ENCODE measurements around the gene RAB2B. TPM values are rescaled to one million over a fixed set of nuclear protein-coding genes. Genes with fewer than 3 reads are reported as not detected.

RAB2B gene
- total RNA-seq, 1 experiment from 2014 or later: 22.8 TPM

DNA sequence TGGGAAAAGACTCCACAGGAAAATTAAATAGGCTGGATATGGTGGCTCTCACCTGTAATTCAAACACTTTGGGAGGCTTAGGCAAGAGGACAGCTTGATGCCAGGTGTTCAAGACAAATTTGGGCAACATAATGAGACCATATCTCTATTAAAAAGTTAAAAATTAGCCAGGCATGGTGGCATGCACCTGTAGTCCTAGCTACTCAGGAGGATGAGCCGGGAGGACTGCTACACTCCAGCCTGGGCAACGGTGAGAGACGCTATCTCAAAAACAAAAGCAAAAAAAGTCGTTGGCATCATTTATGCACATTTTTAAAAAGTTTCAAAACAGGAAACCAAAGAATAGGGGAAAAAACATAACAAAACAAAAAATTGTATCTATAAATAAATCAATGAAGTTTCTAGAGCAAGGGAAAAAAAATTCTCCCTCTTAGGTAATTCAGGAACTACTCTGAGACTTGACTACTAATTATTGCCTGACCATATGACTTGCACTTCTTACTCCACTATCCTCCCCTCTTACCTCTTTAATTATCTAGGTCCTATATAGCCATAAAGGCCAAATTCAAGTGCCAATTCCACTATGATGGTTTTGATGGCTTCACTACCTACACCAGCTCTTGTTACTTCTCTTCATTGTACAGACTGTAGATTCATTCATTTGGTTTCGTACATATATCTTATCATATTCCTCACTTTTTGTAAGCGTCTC lies 32.8 kb upstream of the RAB2B start:
- Mint-ChIP-seq H3K4me1 (ENCODE audit: insufficient read depth, unreplicated experiment) (peaks cover 13% of the 10 kb centered on the region), H3K27ac (ENCODE audit: low read depth, unreplicated experiment) (peak overlapping the region; percentile 95), H3K4me3 (ENCODE audit: unreplicated experiment) (peak overlapping the region; percentile 96), H3K27me3 (ENCODE audit: insufficient read depth, unreplicated experiment) (no peaks in the 10 kb centered on the region), H3K36me3 (ENCODE audit: insufficient read depth, unreplicated experiment) (peaks cover 16% of the 10 kb centered on the region), H3K9me3 (ENCODE audit: unreplicated experiment) (no peaks in the 10 kb centered on the region)
- POLR2A ChIA-PET: interaction anchor here (0.7 to 3.5 kb wide), 9 partner anchors 8 to 54 kb away, joined by 3 to 32 read pairs (median 10); partner anchors contain the start of genes CHD8, RAB2B and TOX4
- TF ChIP-seq, protein P1, sequence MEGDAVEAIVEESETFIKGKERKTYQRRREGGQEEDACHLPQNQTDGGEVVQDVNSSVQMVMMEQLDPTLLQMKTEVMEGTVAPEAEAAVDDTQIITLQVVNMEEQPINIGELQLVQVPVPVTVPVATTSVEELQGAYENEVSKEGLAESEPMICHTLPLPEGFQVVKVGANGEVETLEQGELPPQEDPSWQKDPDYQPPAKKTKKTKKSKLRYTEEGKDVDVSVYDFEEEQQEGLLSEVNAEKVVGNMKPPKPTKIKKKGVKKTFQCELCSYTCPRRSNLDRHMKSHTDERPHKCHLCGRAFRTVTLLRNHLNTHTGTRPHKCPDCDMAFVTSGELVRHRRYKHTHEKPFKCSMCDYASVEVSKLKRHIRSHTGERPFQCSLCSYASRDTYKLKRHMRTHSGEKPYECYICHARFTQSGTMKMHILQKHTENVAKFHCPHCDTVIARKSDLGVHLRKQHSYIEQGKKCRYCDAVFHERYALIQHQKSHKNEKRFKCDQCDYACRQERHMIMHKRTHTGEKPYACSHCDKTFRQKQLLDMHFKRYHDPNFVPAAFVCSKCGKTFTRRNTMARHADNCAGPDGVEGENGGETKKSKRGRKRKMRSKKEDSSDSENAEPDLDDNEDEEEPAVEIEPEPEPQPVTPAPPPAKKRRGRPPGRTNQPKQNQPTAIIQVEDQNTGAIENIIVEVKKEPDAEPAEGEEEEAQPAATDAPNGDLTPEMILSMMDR (IDR thresholded peaks at IDR 0.05; ENCODE audit: unreplicated experiment): no peak
- no peak for DNase-seq (ENCODE audit: unreplicated experiment)
- intact Hi-C loops (cut with micrococcal nuclease): loop anchor here (5.0 kb wide), 1 partner anchor 48 kb away; no protein-coding TSS in a partner anchor
- no TSS peak for BruUV-seq (replicated peaks)
- CTCF ChIA-PET: interaction anchor here (0.6 to 5.0 kb wide), 6 partner anchors 10 to 1225 kb away, joined by 3 to 57 read pairs (median 4); partner anchors contain the start of gene SALL2

- no peak for DNase-seq (ENCODE audit: unreplicated experiment)
- H3K4me1 Mint-ChIP-seq (ENCODE audit: insufficient read depth, unreplicated experiment): peaks cover 13% of the 10 kb centered on the region
- H3K9me3 Mint-ChIP-seq (ENCODE audit: unreplicated experiment): no peaks in the 10 kb centered on the region
- TF ChIP-seq, protein P1 (IDR thresholded peaks at IDR 0.05; ENCODE audit: unreplicated experiment): no peak
- ChIA-PET POLR2A (interaction anchor here (0.7 to 1.1 kb wide), 2 partner anchors 27 to 122 kb away, joined by 3 to 5 read pairs; no protein-coding TSS in a partner anchor), CTCF (interaction anchor here (0.9 kb wide), 1 partner anchor 8 kb away, joined by 4 read pairs; no protein-coding TSS in a partner anchor)
- no peaks in the 10 kb centered on the region for H3K27me3 Mint-ChIP-seq (ENCODE audit: insufficient read depth, unreplicated experiment)
- peaks cover 32% of the 10 kb centered on the region for H3K36me3 Mint-ChIP-seq (ENCODE audit: insufficient read depth, unreplicated experiment)
- intact Hi-C loops (cut with micrococcal nuclease): no loop called here
- H3K27ac Mint-ChIP-seq (ENCODE audit: low read depth, unreplicated experiment): no peak overlapping the region
- no TSS peak for BruUV-seq (replicated peaks)
- H3K4me3 Mint-ChIP-seq (ENCODE audit: unreplicated experiment): no peak overlapping the region
These were observed 29.8 kb upstream of the RAB2B start for GRCh38 chr14:21506557-21506956.

DNA sequence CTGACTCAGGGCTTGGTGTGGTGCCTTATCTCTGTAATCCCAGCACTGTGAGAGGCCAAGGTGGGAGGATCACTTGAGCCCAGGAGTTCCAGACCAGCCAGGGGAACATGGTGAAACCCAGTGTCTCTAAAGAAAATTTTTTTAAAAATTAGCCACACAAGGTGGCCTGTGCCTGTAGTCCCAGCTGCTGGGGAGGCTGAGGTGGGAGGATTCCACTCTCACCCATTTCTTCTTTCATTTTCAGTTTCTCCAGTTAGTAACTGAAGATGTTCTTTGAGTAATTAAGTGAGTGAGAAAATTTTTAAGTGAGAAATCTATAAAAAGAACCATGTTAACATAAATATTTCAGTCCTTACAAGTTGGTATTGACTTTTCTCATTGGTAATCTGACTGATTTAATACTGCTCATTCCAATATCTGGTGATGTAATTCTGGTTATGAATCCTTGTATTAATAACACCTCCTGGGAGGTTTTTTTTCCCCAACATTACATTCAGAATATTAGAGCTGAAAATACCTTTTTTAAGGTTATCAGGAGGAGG lies 28.3 kb upstream of the RAB2B start:
- no peak for DNase-seq (ENCODE audit: unreplicated experiment)
- BruUV-seq (replicated peaks): no TSS peak
- intact Hi-C loops (cut with micrococcal nuclease): no loop called here
- ChIA-PET POLR2A (interaction anchor here (1.4 kb wide), 1 partner anchor 10 kb away, joined by 5 read pairs; no protein-coding TSS in a partner anchor), CTCF (interaction anchor here (0.6 to 1.9 kb wide), 2 partner anchors 28 to 83 kb away, joined by 4 read pairs; partner anchors contain the start of genes RAB2B and TOX4)
- H3K27ac Mint-ChIP-seq (ENCODE audit: low read depth, unreplicated experiment): peak overlapping the region; percentile 12
- TF ChIP-seq, protein P1 (IDR thresholded peaks at IDR 0.05; ENCODE audit: unreplicated experiment): no peak
- no peak overlapping the region for H3K4me3 Mint-ChIP-seq (ENCODE audit: unreplicated experiment)
- H3K9me3 Mint-ChIP-seq (ENCODE audit: unreplicated experiment): no peaks in the 10 kb centered on the region
- H3K4me1 Mint-ChIP-seq (ENCODE audit: insufficient read depth, unreplicated experiment): peaks cover 11% of the 10 kb centered on the region
- no peaks in the 10 kb centered on the region for H3K27me3 Mint-ChIP-seq (ENCODE audit: insufficient read depth, unreplicated experiment)
- peaks cover 43% of the 10 kb centered on the region for H3K36me3 Mint-ChIP-seq (ENCODE audit: insufficient read depth, unreplicated experiment)

DNA sequence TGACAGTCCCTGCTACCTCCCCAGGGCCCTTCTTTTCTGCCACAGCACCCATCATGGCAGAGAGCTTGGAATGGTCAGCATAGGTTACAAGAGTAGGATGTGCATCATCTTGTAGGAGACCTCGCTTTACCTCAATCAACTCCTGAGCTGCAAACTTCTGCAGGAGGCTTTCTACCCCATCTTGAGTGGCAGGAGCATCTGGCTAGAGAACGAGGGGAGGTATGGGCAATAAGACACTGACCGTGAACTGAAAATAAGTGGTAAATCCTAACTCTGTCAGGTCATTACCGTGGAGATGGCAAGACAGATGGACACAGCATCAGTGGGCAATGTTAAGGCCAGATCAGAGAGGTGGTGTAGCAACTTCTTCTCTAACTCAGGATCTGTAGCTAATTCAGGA lies 26.6 kb upstream of the RAB2B start:
- no peaks in the 10 kb centered on the region for H3K27me3 Mint-ChIP-seq (ENCODE audit: insufficient read depth, unreplicated experiment)

More for the DNA sequence above, 26.6 kb upstream of the RAB2B start:
- ChIA-PET POLR2A (interaction anchor here (0.8 to 3.7 kb wide), 3 partner anchors 7 to 26 kb away, joined by 3 to 23 read pairs (median 6); partner anchors contain the start of genes METTL3, RAB2B and TOX4), CTCF (interaction anchor here (0.6 to 1.2 kb wide), 2 partner anchors 53 to 1284 kb away, joined by 3 to 4 read pairs; no protein-coding TSS in a partner anchor)
- Mint-ChIP-seq H3K27ac (ENCODE audit: low read depth, unreplicated experiment) (no peak overlapping the region), H3K9me3 (ENCODE audit: unreplicated experiment) (no peaks in the 10 kb centered on the region), H3K36me3 (ENCODE audit: insufficient read depth, unreplicated experiment) (peaks cover 61% of the 10 kb centered on the region), H3K4me3 (ENCODE audit: unreplicated experiment) (no peak overlapping the region), H3K4me1 (ENCODE audit: insufficient read depth, unreplicated experiment) (no peaks in the 10 kb centered on the region)
- DNase-seq (ENCODE audit: unreplicated experiment): no peak
- intact Hi-C loops (cut with micrococcal nuclease): no loop called here
- BruUV-seq (replicated peaks): no TSS peak
- TF ChIP-seq, protein P1 (IDR thresholded peaks at IDR 0.05; ENCODE audit: unreplicated experiment): no peak
